A673 (cell line): Measurements from ENCODE around the gene GTF2E1.

Experiments used
- CTCF ChIP-seq: fragments of 300-800, 200-600 bp; sonication (generic); conservative IDR thresholded peaks from 2 replicates; pipeline ENCODE4 v1.5.1; 2017; ENCODE audit warnings: low read depth, mild to moderate bottlenecking, antibody characterized with exemption, low read length, moderate library complexity, mixed read lengths
- EZH2 ChIP-seq: fragments of 200-600 bp; sonication (generic); IDR thresholded peaks from 2 replicates; pipeline ENCODE4 v1.6.1; 2017; ENCODE audit warnings: borderline replicate concordance, low read depth, mild to moderate bottlenecking, mixed read lengths, antibody characterized with exemption, low read length; ENCODE audit not compliant: poor library complexity, severe bottlenecking

- no peak for TF ChIP-seq CTCF
- no peak for TF ChIP-seq EZH2
These were observed 74.2 kb downstream of the GTF2E1 start for GRCh38 chr3:120816728-120817127.
